ENCODE data around the gene STK32C. TPM values are rescaled to one million over a fixed set of nuclear protein-coding genes. Genes with fewer than 3 reads are reported as not detected.

The STK32C gene
- total and polyA plus RNA-seq, 10 of the 15 experiments (the other 5 are each of a cell fraction or from before 2014, with no cell fraction given): 1.5 to 18.1 (median 6.4) TPM

DNA sequence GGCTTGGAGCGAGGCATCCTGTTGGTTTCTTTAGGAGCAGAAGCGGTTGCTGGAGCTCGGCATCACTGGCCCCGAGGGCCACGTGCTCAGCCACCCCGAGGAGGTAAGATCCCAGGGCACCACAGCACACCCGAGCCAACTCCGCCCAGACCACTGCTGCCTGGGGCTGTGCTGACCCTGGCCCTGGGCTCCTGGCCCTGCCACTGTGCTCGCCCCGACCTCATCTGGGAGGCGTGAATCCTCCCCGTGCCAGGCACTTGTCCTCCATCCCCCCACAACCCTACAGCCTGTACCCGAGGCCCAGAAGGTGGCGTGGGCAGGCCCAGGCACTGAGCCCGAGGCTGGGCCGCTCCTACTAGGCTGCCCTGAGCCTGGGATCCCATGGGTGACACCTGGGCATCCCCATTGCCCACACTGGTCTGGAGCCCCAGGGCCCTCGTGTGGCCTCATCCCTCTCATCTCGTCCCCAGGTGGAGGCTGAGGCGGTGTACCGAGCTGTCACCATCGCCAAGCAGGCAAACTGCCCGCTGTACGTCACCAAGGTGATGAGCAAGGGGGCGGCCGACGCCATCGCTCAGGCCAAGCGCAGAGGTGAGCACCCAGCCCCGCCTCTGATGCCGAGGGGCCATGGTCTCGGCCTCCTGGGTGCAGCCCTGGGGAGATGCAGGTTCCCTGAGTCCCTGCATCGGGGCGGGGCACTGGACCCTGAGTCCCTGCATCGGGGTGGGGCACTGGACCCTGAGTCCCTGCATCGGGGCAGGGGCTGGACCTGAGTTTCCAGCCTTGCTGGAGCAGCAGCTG, 109.2 kb downstream of the STK32C start (continued):
- TF ChIP-seq, protein P1, sequence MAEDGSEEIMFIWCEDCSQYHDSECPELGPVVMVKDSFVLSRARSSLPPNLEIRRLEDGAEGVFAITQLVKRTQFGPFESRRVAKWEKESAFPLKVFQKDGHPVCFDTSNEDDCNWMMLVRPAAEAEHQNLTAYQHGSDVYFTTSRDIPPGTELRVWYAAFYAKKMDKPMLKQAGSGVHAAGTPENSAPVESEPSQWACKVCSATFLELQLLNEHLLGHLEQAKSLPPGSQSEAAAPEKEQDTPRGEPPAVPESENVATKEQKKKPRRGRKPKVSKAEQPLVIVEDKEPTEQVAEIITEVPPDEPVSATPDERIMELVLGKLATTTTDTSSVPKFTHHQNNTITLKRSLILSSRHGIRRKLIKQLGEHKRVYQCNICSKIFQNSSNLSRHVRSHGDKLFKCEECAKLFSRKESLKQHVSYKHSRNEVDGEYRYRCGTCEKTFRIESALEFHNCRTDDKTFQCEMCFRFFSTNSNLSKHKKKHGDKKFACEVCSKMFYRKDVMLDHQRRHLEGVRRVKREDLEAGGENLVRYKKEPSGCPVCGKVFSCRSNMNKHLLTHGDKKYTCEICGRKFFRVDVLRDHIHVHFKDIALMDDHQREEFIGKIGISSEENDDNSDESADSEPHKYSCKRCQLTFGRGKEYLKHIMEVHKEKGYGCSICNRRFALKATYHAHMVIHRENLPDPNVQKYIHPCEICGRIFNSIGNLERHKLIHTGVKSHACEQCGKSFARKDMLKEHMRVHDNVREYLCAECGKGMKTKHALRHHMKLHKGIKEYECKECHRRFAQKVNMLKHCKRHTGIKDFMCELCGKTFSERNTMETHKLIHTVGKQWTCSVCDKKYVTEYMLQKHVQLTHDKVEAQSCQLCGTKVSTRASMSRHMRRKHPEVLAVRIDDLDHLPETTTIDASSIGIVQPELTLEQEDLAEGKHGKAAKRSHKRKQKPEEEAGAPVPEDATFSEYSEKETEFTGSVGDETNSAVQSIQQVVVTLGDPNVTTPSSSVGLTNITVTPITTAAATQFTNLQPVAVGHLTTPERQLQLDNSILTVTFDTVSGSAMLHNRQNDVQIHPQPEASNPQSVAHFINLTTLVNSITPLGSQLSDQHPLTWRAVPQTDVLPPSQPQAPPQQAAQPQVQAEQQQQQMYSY (CRISPR knock-in tag; IDR thresholded peaks at IDR 0.05): no peak

DNA sequence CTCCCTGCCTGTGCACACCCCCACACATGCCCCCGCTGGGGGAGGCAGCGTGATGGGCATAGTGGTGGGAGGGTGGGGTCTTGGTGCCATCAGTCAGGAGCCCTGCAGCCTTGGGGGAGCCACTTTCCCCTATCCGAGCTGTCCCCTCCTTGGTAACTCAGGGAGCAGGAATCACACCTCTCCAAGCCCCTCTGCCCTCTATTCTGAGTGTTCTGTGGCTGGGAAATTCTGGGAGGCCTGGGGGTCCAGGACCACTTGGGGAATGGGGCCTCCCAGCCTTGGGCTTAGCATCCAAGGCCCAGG, 109.7 kb downstream of the STK32C start:
- Histone ChIP-seq H3K4me1 (ENCODE audit: control insufficient read depth, insufficient read depth, low read length) (no peaks in the 10 kb centered on the region), H3K27ac (ENCODE audit: control insufficient read depth, insufficient read depth) (no peak overlapping the region), H3K27me3 (replicated peaks in 1 of 2; ENCODE audit: control insufficient read depth in 2 of 2, insufficient read depth in 2 of 2, low read length in 1 of 2) (no peaks in the 10 kb centered on the region), H3K79me2 (ENCODE audit: control insufficient read depth, insufficient read depth, low read length) (no peaks in the 10 kb centered on the region), H3K36me3 (ENCODE audit: control insufficient read depth in 2 of 2, insufficient read depth in 2 of 2, low read length in 1 of 2) (no peaks in the 10 kb centered on the region), H3K9ac (ENCODE audit: control insufficient read depth, insufficient read depth, low read length) (no peak overlapping the region), H3K9me3 (replicated peaks; ENCODE audit: control insufficient read depth, insufficient read depth, low read length) (no peaks in the 10 kb centered on the region), H2AFZ (ENCODE audit: control insufficient read depth, low read depth, low read length) (no peak overlapping the region), H4K20me1 (ENCODE audit: control insufficient read depth, insufficient read depth) (no peaks in the 10 kb centered on the region), H3K4me3 (no peak overlapping the region), H3K4me2 (ENCODE audit: control insufficient read depth, insufficient read depth) (no peak overlapping the region)
- no peak for DNase-seq (ENCODE audit: low read depth, low spot score)
- CTCF ChIA-PET: no interaction called here
- BruUV-seq (replicated peaks): no TSS peak
- 13% methylated on average over 3 of the region's 3 CpGs for WGBS (ENCODE audit: insufficient coverage, insufficient replicate concordance, low lambda C conversion rate, missing lambda C conversion rate)
- RAD21 ChIA-PET (ENCODE audit: unreplicated experiment): no interaction called here
- no peak for FAIRE-seq
- SMC1A ChIA-PET (ENCODE audit: uncharacterized antibody, unreplicated experiment): no interaction called here
- ATAC-seq: no peak
- POLR2A ChIA-PET: no interaction called here
- intact Hi-C loops (cut with micrococcal nuclease; ENCODE audit: unreplicated experiment): no loop called here
- in situ Hi-C loops (cut with MboI): no loop called here
- TF ChIP-seq EZH2 (IDR thresholded peaks at IDR 0.05; ENCODE audit: borderline replicate concordance, control insufficient read depth, low read depth, low read length): no peak
- TF ChIP-seq ZNF274 (IDR thresholded peaks at IDR 0.05; ENCODE audit: insufficient read depth, insufficient read length): no peak
- TF ChIP-seq FOXK2 (IDR thresholded peaks at IDR 0.05): no peak
- no peak for TF ChIP-seq SUZ12 (IDR thresholded peaks at IDR 0.05; ENCODE audit: unreplicated experiment)
- no peak for TF ChIP-seq HDGF (IDR thresholded peaks at IDR 0.05)
- TF ChIP-seq NFXL1 (IDR thresholded peaks at IDR 0.05; ENCODE audit: borderline replicate concordance): no peak
- TF ChIP-seq, protein P2, sequence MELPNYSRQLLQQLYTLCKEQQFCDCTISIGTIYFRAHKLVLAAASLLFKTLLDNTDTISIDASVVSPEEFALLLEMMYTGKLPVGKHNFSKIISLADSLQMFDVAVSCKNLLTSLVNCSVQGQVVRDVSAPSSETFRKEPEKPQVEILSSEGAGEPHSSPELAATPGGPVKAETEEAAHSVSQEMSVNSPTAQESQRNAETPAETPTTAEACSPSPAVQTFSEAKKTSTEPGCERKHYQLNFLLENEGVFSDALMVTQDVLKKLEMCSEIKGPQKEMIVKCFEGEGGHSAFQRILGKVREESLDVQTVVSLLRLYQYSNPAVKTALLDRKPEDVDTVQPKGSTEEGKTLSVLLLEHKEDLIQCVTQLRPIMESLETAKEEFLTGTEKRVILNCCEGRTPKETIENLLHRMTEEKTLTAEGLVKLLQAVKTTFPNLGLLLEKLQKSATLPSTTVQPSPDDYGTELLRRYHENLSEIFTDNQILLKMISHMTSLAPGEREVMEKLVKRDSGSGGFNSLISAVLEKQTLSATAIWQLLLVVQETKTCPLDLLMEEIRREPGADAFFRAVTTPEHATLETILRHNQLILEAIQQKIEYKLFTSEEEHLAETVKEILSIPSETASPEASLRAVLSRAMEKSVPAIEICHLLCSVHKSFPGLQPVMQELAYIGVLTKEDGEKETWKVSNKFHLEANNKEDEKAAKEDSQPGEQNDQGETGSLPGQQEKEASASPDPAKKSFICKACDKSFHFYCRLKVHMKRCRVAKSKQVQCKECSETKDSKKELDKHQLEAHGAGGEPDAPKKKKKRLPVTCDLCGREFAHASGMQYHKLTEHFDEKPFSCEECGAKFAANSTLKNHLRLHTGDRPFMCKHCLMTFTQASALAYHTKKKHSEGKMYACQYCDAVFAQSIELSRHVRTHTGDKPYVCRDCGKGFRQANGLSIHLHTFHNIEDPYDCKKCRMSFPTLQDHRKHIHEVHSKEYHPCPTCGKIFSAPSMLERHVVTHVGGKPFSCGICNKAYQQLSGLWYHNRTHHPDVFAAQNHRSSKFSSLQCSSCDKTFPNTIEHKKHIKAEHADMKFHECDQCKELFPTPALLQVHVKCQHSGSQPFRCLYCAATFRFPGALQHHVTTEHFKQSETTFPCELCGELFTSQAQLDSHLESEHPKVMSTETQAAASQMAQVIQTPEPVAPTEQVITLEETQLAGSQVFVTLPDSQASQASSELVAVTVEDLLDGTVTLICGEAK (IDR thresholded peaks at IDR 0.05; ENCODE audit: borderline replicate concordance): no peak
- TF ChIP-seq, protein P3, sequence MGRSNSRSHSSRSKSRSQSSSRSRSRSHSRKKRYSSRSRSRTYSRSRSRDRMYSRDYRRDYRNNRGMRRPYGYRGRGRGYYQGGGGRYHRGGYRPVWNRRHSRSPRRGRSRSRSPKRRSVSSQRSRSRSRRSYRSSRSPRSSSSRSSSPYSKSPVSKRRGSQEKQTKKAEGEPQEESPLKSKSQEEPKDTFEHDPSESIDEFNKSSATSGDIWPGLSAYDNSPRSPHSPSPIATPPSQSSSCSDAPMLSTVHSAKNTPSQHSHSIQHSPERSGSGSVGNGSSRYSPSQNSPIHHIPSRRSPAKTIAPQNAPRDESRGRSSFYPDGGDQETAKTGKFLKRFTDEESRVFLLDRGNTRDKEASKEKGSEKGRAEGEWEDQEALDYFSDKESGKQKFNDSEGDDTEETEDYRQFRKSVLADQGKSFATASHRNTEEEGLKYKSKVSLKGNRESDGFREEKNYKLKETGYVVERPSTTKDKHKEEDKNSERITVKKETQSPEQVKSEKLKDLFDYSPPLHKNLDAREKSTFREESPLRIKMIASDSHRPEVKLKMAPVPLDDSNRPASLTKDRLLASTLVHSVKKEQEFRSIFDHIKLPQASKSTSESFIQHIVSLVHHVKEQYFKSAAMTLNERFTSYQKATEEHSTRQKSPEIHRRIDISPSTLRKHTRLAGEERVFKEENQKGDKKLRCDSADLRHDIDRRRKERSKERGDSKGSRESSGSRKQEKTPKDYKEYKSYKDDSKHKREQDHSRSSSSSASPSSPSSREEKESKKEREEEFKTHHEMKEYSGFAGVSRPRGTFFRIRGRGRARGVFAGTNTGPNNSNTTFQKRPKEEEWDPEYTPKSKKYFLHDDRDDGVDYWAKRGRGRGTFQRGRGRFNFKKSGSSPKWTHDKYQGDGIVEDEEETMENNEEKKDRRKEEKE (IDR thresholded peaks at IDR 0.05): no peak

All from GM12878 (cell line).